WTC11 (cell line): ENCODE measurements around the gene OXLD1. TPM values are rescaled to one million over a fixed set of nuclear protein-coding genes. Genes with fewer than 3 reads are reported as not detected.

Experiments
- ATAC-seq: fragments of 200-7000 bp; cut with Tn5 transposase; 2 replicates; pipeline ENCODE4 v1.10.0; 2021; ENCODE audit warnings: mild to moderate bottlenecking, moderate library complexity
- CTCF ChIA-PET: fragments of 300-600 bp; sonication (Branson Sonifier 250); formaldehyde crosslinking; loops from one replicate; lab custom pipeline; 2021; ENCODE audit warnings: antibody characterized with exemption; lab: Charles Lee
- POLR2A ChIA-PET: fragments of 350-600 bp; sonication (Branson Sonifier 250); formaldehyde crosslinking; loops from one replicate; lab custom pipeline; 2021; ENCODE audit warnings: antibody characterized with exemption; lab: Charles Lee
- DNase-seq: peaks from one replicate; pipeline ENCODE4 v3.0.0; 2021; ENCODE audit warnings: low spot score
- H3K27ac Mint-ChIP-seq: 2 replicates; pipeline ENCODE4 v1.8.0; 2021; ENCODE audit warnings: mixed read lengths
- H3K27me3 Mint-ChIP-seq: 2 replicates; pipeline ENCODE4 v1.8.0; 2021; ENCODE audit warnings: low read depth, mild to moderate bottlenecking, moderate library complexity, mixed read lengths
- H3K36me3 Mint-ChIP-seq: 2 replicates; pipeline ENCODE4 v1.8.0; 2021; ENCODE audit warnings: mixed read lengths
- H3K4me1 Mint-ChIP-seq: 2 replicates; pipeline ENCODE4 v1.8.0; 2022; ENCODE audit warnings: mixed read lengths
- H3K4me3 Mint-ChIP-seq: 2 replicates; pipeline ENCODE4 v1.8.0; 2021; ENCODE audit warnings: mild to moderate bottlenecking, moderate library complexity, mixed read lengths
- H3K9me3 Mint-ChIP-seq: 2 replicates; pipeline ENCODE4 v1.8.0; 2021; ENCODE audit warnings: mixed read lengths
- ATF2 ChIP-seq: sonication (generic); formaldehyde crosslinking; IDR thresholded peaks from 2 replicates; pipeline ENCODE4 v1.8.1; 2022; ENCODE audit warnings: low read depth, missing genetic modification reagents, borderline replicate concordance
- CDX4 ChIP-seq: fragments of 250-450 bp; sonication (Bioruptor Pico); IDR thresholded peaks from 2 replicates; pipeline ENCODE4 v1.9.0; 2021; ENCODE audit warnings: moderate library complexity, mild to moderate bottlenecking, inconsistent platforms, borderline replicate concordance
- E2F5 ChIP-seq: sonication (generic); formaldehyde crosslinking; IDR thresholded peaks from 2 replicates; pipeline ENCODE4 v1.8.1; 2022; ENCODE audit warnings: mild to moderate bottlenecking, moderate library complexity, missing genetic modification reagents
- FOXK1 ChIP-seq: sonication (generic); formaldehyde crosslinking; IDR thresholded peaks from 2 replicates; pipeline ENCODE4 v1.8.0; 2022; ENCODE audit warnings: mild to moderate bottlenecking, moderate library complexity, missing genetic modification reagents
- FOXP1 ChIP-seq: sonication (generic); formaldehyde crosslinking; IDR thresholded peaks from 2 replicates; pipeline ENCODE4 v1.8.0; 2022; ENCODE audit warnings: missing genetic modification reagents, mild to moderate bottlenecking, moderate library complexity, borderline replicate concordance
- FOXP4 ChIP-seq: sonication (generic); formaldehyde crosslinking; IDR thresholded peaks from 2 replicates; pipeline ENCODE4 v1.8.0; 2022; ENCODE audit warnings: mild to moderate bottlenecking, missing genetic modification reagents
- MXD4 ChIP-seq: fragments of 250-450 bp; sonication (Bioruptor Pico); IDR thresholded peaks from 2 replicates; pipeline ENCODE4 v1.8.0; 2021; ENCODE audit warnings: mild to moderate bottlenecking, moderate library complexity, borderline replicate concordance
- OVOL2 ChIP-seq: fragments of 250-450 bp; sonication (Bioruptor Pico); IDR thresholded peaks from 2 replicates; pipeline ENCODE4 v1.9.0; 2021; ENCODE audit warnings: mild to moderate bottlenecking, borderline replicate concordance
- RORB ChIP-seq: fragments of 250-450 bp; sonication (Bioruptor Pico); IDR thresholded peaks from 2 replicates; pipeline ENCODE4 v1.9.0; 2021; ENCODE audit warnings: mild to moderate bottlenecking
- SMAD4 ChIP-seq: sonication (generic); formaldehyde crosslinking; IDR thresholded peaks from 2 replicates; pipeline ENCODE4 v1.8.0; 2022; ENCODE audit warnings: mild to moderate bottlenecking, missing genetic modification reagents
- STAT6 ChIP-seq: sonication (generic); formaldehyde crosslinking; conservative IDR thresholded peaks from 2 replicates; pipeline ENCODE4 v1.8.1; 2023; ENCODE audit warnings: mild to moderate bottlenecking, low read depth, missing genetic modification reagents, moderate library complexity
- ZBTB43 ChIP-seq: sonication (generic); formaldehyde crosslinking; IDR thresholded peaks from 2 replicates; pipeline ENCODE4 v1.8.1; 2023; ENCODE audit warnings: mild to moderate bottlenecking, missing genetic modification reagents
- ZNF317 ChIP-seq: sonication (generic); formaldehyde crosslinking; IDR thresholded peaks from 2 replicates; pipeline ENCODE4 v1.8.1; 2023; ENCODE audit warnings: low read depth, mild to moderate bottlenecking, moderate library complexity, missing genetic modification reagents, borderline replicate concordance
- ZNF416 ChIP-seq: fragments of 250-450 bp; sonication (Bioruptor Pico); IDR thresholded peaks from 2 replicates; pipeline ENCODE4 v1.9.0; 2021; ENCODE audit warnings: mild to moderate bottlenecking, inconsistent platforms
- total RNA-seq: library from RNA; stranded (reverse); gene quantifications from 3 replicates; pipeline ENCODE4 v1.2.3, GENCODE V29; 2021

OXLD1 gene
- total RNA-seq, 1 experiment from 2014 or later = 49.6 TPM

GRCh38 chr17:81655378-81656117, 10.9 kb downstream of the OXLD1 start:
- Mint-ChIP-seq H3K36me3 (no peaks in the 10 kb centered on the region), H3K9me3 (no peaks in the 10 kb centered on the region), H3K27ac (no peak overlapping the region), H3K27me3 (peaks cover 2% of the 10 kb centered on the region; the same call in 1 of the 2 replicates)
- CTCF ChIA-PET = no interaction called here
- DNase-seq = no peak
- ATAC-seq = no peak
- TF ChIP-seq E2F5 = no peak
- no peak for TF ChIP-seq ATF2 (CRISPR knock-in tag)
- TF ChIP-seq FOXP4 (CRISPR knock-in tag) = no peak
- TF ChIP-seq STAT6 (CRISPR knock-in tag) = no peak
- no peak for TF ChIP-seq FOXP1
- TF ChIP-seq SMAD4 (CRISPR knock-in tag) = no peak
- no peak for TF ChIP-seq OVOL2 (CRISPR knock-in tag)
- no peak for TF ChIP-seq RORB (CRISPR knock-in tag)
- TF ChIP-seq FOXK1 (CRISPR knock-in tag) = no peak
- no peak for TF ChIP-seq CDX4 (CRISPR knock-in tag)
- TF ChIP-seq ZNF416 = no peak
- TF ChIP-seq ZNF317 (CRISPR knock-in tag) = no peak
- no peak for TF ChIP-seq MXD4
- no peak for TF ChIP-seq ZBTB43 (CRISPR knock-in tag)
- TF ChIP-seq, all 79 proteins: peak for 0
- POLR2A ChIA-PET = no interaction called here
- H3K4me3 Mint-ChIP-seq = no peak overlapping the region
- H3K4me1 Mint-ChIP-seq = peaks cover 17% of the 10 kb centered on the region
